ENCODE data around the gene HYPK. TPM values are rescaled to one million over a fixed set of nuclear protein-coding genes. Genes with fewer than 3 reads are reported as not detected.

Gene HYPK
- total RNA-seq, 1 experiment from 2014 or later: 20.6 TPM

- no peak for TF ChIP-seq ZBTB33 (IDR thresholded peaks at IDR 0.05; ENCODE audit: extremely low read depth, insufficient replicate concordance, low read length)
Measured at GRCh38 chr15:43821505-43821904, 21.1 kb downstream of the HYPK start (continued).

GRCh38 chr15:43824302-43825246, 24.2 kb downstream of the HYPK start, which contains the start of gene MFAP1:
MFAP1 (minus strand) TSS chr15:43824690; CDS start chr15:43824569, 121 bp downstream.
- CTCF ChIA-PET: no interaction called here
- peaks cover 75% of the 10 kb centered on the region for H3K79me2 ChIP-seq (ENCODE audit: insufficient read depth, low read length)
- peak; percentile 67; the same call in 1 of the 2 replicates for TF ChIP-seq SP1 (IDR thresholded peaks at IDR 0.05; ENCODE audit: low read depth)
- TF ChIP-seq SIN3A (IDR thresholded peaks at IDR 0.05; ENCODE audit: low read depth): peak; percentile 96
- peak; percentile 92 for TF ChIP-seq POLR2A (IDR thresholded peaks at IDR 0.05; ENCODE audit: borderline replicate concordance, extremely low read depth, insufficient read depth, insufficient read length)
- TF ChIP-seq ZFX (IDR thresholded peaks at IDR 0.05): no peak
- peak; percentile 74 for TF ChIP-seq YY1 (IDR thresholded peaks at IDR 0.05; ENCODE audit: extremely low read depth, insufficient replicate concordance, low read depth, low read length)
- TF ChIP-seq REST (IDR thresholded peaks at IDR 0.05; ENCODE audit: low read depth): no peak
- no peak for TF ChIP-seq FOSL1 (IDR thresholded peaks at IDR 0.05; ENCODE audit: low read depth)
- no peak for TF ChIP-seq EZH2 (IDR thresholded peaks at IDR 0.05)
- TF ChIP-seq CTCF (IDR thresholded peaks at IDR 0.05 in 2 of 3, conservative IDR thresholded peaks at IDR 0.05 in 1 of 3; ENCODE audit: borderline replicate concordance in 1 of 3, insufficient read depth in 1 of 3, low read depth in 2 of 3, low read length in 2 of 3): no peak
- TF ChIP-seq MAX (IDR thresholded peaks at IDR 0.05): peak; percentile 97
- no peak; the same call in 1 of the 2 replicates for TF ChIP-seq SRF (IDR thresholded peaks at IDR 0.05; ENCODE audit: low read depth)
- peak; percentile 82 for TF ChIP-seq ELF1 (IDR thresholded peaks at IDR 0.05; ENCODE audit: borderline replicate concordance, low read depth)

More at GRCh38 chr15:43824302-43825246, 24.2 kb downstream of the HYPK start, which contains the start of gene MFAP1:
- intact Hi-C loops (cut with micrococcal nuclease): no loop called here
- Histone ChIP-seq H3K27ac (ENCODE audit: low read depth, low read length) (peak within 1 kb of the TSS; percentile 67), H3K4me3 (replicated peaks in 1 of 2; ENCODE audit: low read depth in 1 of 2, low read length in 2 of 2) (peak within 1 kb of the TSS; percentile 73 to 90), H3K36me3 (ENCODE audit: control insufficient read depth in 1 of 2, insufficient read depth in 2 of 2, low read length in 2 of 2) (peaks cover 10 to 12% of the 10 kb centered on the region in 2 experiments), H3K9ac (ENCODE audit: low read length) (peak within 1 kb of the TSS; percentile 83), H3K27me3 (ENCODE audit: insufficient read depth, low read length) (no peaks in the 10 kb centered on the region), H3K9me3 (ENCODE audit: control insufficient read depth in 1 of 2, insufficient read depth in 1 of 2, low read depth in 1 of 2, low read length in 2 of 2) (no peaks in the 10 kb centered on the region), H4K20me1 (ENCODE audit: insufficient read depth) (no peaks in the 10 kb centered on the region), H3K4me2 (ENCODE audit: low read length) (peak within 1 kb of the TSS; percentile 89), H3K9me2 (ENCODE audit: insufficient read depth) (no peaks in the 10 kb centered on the region), H3K4me1 (ENCODE audit: control insufficient read depth in 1 of 2, insufficient read depth in 2 of 2, low read length in 2 of 2) (peaks cover 15 to 41% of the 10 kb centered on the region in 2 experiments), H2AFZ (ENCODE audit: low read depth, low read length, poor library complexity, severe bottlenecking) (no peak within 1 kb of the TSS)
- ChIA-PET RAD21 (ENCODE audit: low non-redundant PET in 1 of 2, low total read pairs in 2 of 2, uncharacterized antibody in 2 of 2, unreplicated experiment in 2 of 2) (no interaction called here), POLR2A (interaction anchor here (0.7 to 1.3 kb wide), 7 partner anchors 8 to 49 kb away, joined by 3 to 7 read pairs (median 3); partner anchors contain the start of genes ELL3, HYPK and SERINC4)
- DNase-seq (ENCODE audit: low read depth, low spot score) (peak; percentile 95), ATAC-seq (peak; percentile 83)
- BruUV-seq (replicated peaks): TSS peak; percentile 84

All from HCT116 (cell line).